Activated CD8-positive, alpha-beta T cell treated with anti-CD3 and anti-CD28 coated beads, Interleukin-2, amount 10 ng/mL, durations not matched to agents 7 days and 5 days (primary cell): Measurements from ENCODE around the gene MED12L. TPM values are rescaled to one million over a fixed set of nuclear protein-coding genes. Genes with fewer than 3 reads are reported as not detected.
A peak's percentile ranks its signal among the peaks of the same experiment; 100 is the strongest.

Experiments
- ATAC-seq: fragments of 150-1000 bp; cut with Tn5 transposase; one replicate; pipeline ENCODE4 v1.10.0; 2021; ENCODE audit warnings: moderate library complexity
- CTCF ChIA-PET: fragments of 350-600 bp; sonication (Branson Sonifier 250); formaldehyde crosslinking; loops from one replicate; lab custom pipeline; 2021; ENCODE audit warnings: antibody characterized with exemption; lab: Charles Lee
- POLR2A ChIA-PET: fragments of 350-600 bp; sonication (Branson Sonifier 250); formaldehyde crosslinking; loops from one replicate; lab custom pipeline; 2021; ENCODE audit warnings: antibody characterized with exemption; lab: Charles Lee
- DNase-seq: peaks from one replicate; pipeline ENCODE4 v3.0.0-alpha.2; 2020
- H3K27ac Mint-ChIP-seq: one replicate; pipeline ENCODE4 v1.8.0; 2021; ENCODE audit warnings: mild to moderate bottlenecking, mixed read lengths
- H3K27me3 Mint-ChIP-seq: one replicate; pipeline ENCODE4 v1.8.0; 2021; ENCODE audit warnings: low read depth, mixed read lengths
- H3K36me3 Mint-ChIP-seq: one replicate; pipeline ENCODE4 v1.8.0; 2021; ENCODE audit warnings: low read depth, mixed read lengths
- H3K4me1 Mint-ChIP-seq: one replicate; pipeline ENCODE4 v1.8.0; 2021; ENCODE audit warnings: low read depth, mixed read lengths
- H3K4me3 Mint-ChIP-seq: one replicate; pipeline ENCODE4 v1.8.0; 2021; ENCODE audit warnings: mild to moderate bottlenecking, mixed read lengths
- H3K9me3 Mint-ChIP-seq: one replicate; pipeline ENCODE4 v1.8.0; 2022; ENCODE audit warnings: mixed read lengths; ENCODE audit not compliant: insufficient read depth
- total RNA-seq, 2 experiments: library from RNA; stranded (reverse); gene quantifications; one replicate each; pipeline ENCODE4 v1.2.3, GENCODE V29; 2021

MED12L gene
- total RNA-seq, 2 experiments from 2014 or later, result 0.76 to 0.79 TPM

- ATAC-seq (no peak), DNase-seq (no peak)
- Mint-ChIP-seq H3K4me1 (no peaks in the 10 kb centered on the region), H3K9me3 (no peaks in the 10 kb centered on the region), H3K27ac (no peak overlapping the region), H3K36me3 (no peaks in the 10 kb centered on the region), H3K27me3 (peaks cover 34% of the 10 kb centered on the region), H3K4me3 (no peak overlapping the region)
- ChIA-PET CTCF (interaction anchor here (1.5 kb wide), 1 partner anchor 71 kb away, joined by 4 read pairs; no protein-coding TSS in a partner anchor), POLR2A (no interaction called here)
Observed at GRCh38 chr3:151299006-151299405, 213.5 kb downstream of the MED12L start.

GRCh38 chr3:151300539-151300938 lies 215.1 kb downstream of the MED12L start:
- Mint-ChIP-seq H3K36me3 (no peaks in the 10 kb centered on the region), H3K4me3 (no peak overlapping the region), H3K27me3 (peaks cover 28% of the 10 kb centered on the region), H3K27ac (no peak overlapping the region), H3K4me1 (peaks cover 7% of the 10 kb centered on the region), H3K9me3 (no peaks in the 10 kb centered on the region)
- ATAC-seq, result no peak
- ChIA-PET POLR2A (no interaction called here), CTCF (interaction anchor here (0.9 to 1.2 kb wide), 2 partner anchors 9 to 12 kb away, joined by 3 read pairs; no protein-coding TSS in a partner anchor)
- no peak for DNase-seq

GRCh38 chr3:151301787-151302186 lies 216.3 kb downstream of the MED12L start:
- no peaks in the 10 kb centered on the region for H3K9me3 Mint-ChIP-seq
- DNase-seq (no peak), ATAC-seq (no peak)
- no peaks in the 10 kb centered on the region for H3K36me3 Mint-ChIP-seq
- peaks cover 24% of the 10 kb centered on the region for H3K27me3 Mint-ChIP-seq
- no peak overlapping the region for H3K4me3 Mint-ChIP-seq
- H3K27ac Mint-ChIP-seq, result no peak overlapping the region
- H3K4me1 Mint-ChIP-seq, result peaks cover 13% of the 10 kb centered on the region
- ChIA-PET CTCF (no interaction called here), POLR2A (no interaction called here)

DNA sequence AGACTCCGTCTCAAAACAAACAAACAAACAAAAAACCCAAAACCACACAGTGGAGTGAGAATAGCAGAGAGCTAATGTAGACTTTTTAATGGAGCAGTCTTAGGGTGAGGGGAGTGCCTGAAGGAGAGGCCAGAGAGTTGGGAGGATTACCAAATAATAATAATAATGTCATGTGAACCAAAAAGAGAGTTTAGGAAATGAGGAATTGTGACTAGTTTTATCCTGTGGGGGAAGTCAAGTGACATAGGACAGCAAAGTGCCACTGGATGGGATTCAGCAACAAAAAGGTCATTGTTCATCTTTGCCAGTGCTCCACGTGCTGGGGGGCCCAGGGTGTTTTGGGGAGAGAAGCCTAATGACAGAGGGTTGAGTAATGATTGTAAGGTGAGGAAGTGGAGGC lies 218.3 kb downstream of the MED12L start:
- ATAC-seq, result no peak
- H3K36me3 Mint-ChIP-seq, result no peaks in the 10 kb centered on the region
- peak overlapping the region; percentile 36 for H3K27ac Mint-ChIP-seq
- H3K4me3 Mint-ChIP-seq, result no peak overlapping the region
- ChIA-PET CTCF (interaction anchor here (4.4 kb wide), 1 partner anchor 24 kb away, joined by 26 read pairs; the partner anchor contains the start of gene P2RY13), POLR2A (no interaction called here)
- DNase-seq, result no peak
- no peaks in the 10 kb centered on the region for H3K9me3 Mint-ChIP-seq
- peaks cover 13% of the 10 kb centered on the region for H3K4me1 Mint-ChIP-seq
- peaks cover 13% of the 10 kb centered on the region for H3K27me3 Mint-ChIP-seq

- CTCF ChIA-PET, result interaction anchor here (1.0 to 4.4 kb wide), 4 partner anchors 22 to 137 kb away, joined by 3 to 26 read pairs (median 4); partner anchors contain the start of gene P2RY13
- Mint-ChIP-seq H3K27ac (no peak overlapping the region), H3K9me3 (no peaks in the 10 kb centered on the region), H3K4me1 (peaks cover 13% of the 10 kb centered on the region), H3K36me3 (no peaks in the 10 kb centered on the region), H3K4me3 (no peak overlapping the region), H3K27me3 (peaks cover 10% of the 10 kb centered on the region)
- POLR2A ChIA-PET, result interaction anchor here (0.6 kb wide), 2 partner anchors 154 to 782 kb away, joined by 3 read pairs; no protein-coding TSS in a partner anchor
- ATAC-seq, result peak; percentile 60
- DNase-seq, result no peak
Observed at GRCh38 chr3:151305060-151305774, 219.8 kb downstream of the MED12L start.

DNA sequence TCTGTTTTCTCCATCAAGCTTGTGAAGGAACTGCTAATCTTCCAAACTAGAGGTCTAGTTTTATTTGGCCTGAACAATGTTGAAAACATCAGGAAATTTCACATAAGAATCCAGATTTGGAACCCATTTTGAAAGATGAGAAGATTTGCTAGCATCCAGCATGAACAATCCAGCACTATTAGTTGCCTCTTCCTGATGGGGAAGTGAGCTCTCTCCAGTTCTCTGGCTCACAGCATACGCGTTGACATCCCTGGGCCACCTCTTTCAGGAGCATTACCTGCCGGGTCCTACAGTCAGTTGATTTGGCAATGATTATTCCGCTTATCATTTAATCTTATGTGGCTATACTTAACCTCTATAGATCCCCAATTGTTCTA lies 220.3 kb downstream of the MED12L start:
- ATAC-seq, result no peak
- Mint-ChIP-seq H3K4me3 (no peak overlapping the region), H3K36me3 (no peaks in the 10 kb centered on the region), H3K27me3 (peaks cover 10% of the 10 kb centered on the region), H3K9me3 (no peaks in the 10 kb centered on the region), H3K4me1 (peaks cover 13% of the 10 kb centered on the region), H3K27ac (no peak overlapping the region)
- POLR2A ChIA-PET, result no interaction called here
- CTCF ChIA-PET, result interaction anchor here (0.6 to 4.4 kb wide), 4 partner anchors 22 to 159 kb away, joined by 3 to 26 read pairs (median 4); partner anchors contain the start of gene P2RY13
- no peak for DNase-seq

- no peak for ATAC-seq
Observed at GRCh38 chr3:151306168-151306810, 220.8 kb downstream of the MED12L start.

DNA sequence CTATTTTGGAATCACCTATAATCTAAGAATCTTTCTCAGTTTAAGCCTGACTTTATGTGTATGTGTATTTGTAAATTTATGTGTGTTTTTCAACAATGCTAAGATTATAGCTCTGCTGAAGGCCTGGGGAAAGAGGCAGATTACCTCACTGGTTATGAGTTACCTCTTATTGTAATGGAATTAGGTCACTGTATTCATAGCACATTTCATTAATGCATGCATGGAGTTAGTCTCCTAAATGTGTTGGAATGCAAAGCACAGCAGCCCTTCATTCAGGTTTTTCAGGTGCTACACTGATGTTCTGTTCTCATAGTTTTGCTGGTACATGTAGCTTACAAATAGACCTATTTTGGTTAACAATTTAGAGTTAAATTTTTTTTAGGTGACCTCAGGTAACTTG lies 221.7 kb downstream of the MED12L start:
- Mint-ChIP-seq H3K4me1 (peaks cover 13% of the 10 kb centered on the region), H3K9me3 (no peaks in the 10 kb centered on the region), H3K36me3 (no peaks in the 10 kb centered on the region), H3K27me3 (peaks cover 6% of the 10 kb centered on the region), H3K4me3 (no peak overlapping the region), H3K27ac (no peak overlapping the region)
- no peak for ATAC-seq
- CTCF ChIA-PET, result interaction anchor here (0.6 to 4.4 kb wide), 5 partner anchors 20 to 139 kb away, joined by 3 to 26 read pairs (median 3); partner anchors contain the start of gene P2RY13
- POLR2A ChIA-PET, result no interaction called here
- no peak for DNase-seq

More at GRCh38 chr3:151306168-151306810, 220.8 kb downstream of the MED12L start:
- DNase-seq, result no peak
- H3K36me3 Mint-ChIP-seq, result no peaks in the 10 kb centered on the region
- ChIA-PET POLR2A (no interaction called here), CTCF (interaction anchor here (0.6 to 4.4 kb wide), 6 partner anchors 21 to 160 kb away, joined by 3 to 26 read pairs (median 3); partner anchors contain the start of gene P2RY13)
- peaks cover 13% of the 10 kb centered on the region for H3K4me1 Mint-ChIP-seq
- H3K9me3 Mint-ChIP-seq, result no peaks in the 10 kb centered on the region
- peaks cover 10% of the 10 kb centered on the region for H3K27me3 Mint-ChIP-seq
- H3K4me3 Mint-ChIP-seq, result no peak overlapping the region
- H3K27ac Mint-ChIP-seq, result no peak overlapping the region

DNA sequence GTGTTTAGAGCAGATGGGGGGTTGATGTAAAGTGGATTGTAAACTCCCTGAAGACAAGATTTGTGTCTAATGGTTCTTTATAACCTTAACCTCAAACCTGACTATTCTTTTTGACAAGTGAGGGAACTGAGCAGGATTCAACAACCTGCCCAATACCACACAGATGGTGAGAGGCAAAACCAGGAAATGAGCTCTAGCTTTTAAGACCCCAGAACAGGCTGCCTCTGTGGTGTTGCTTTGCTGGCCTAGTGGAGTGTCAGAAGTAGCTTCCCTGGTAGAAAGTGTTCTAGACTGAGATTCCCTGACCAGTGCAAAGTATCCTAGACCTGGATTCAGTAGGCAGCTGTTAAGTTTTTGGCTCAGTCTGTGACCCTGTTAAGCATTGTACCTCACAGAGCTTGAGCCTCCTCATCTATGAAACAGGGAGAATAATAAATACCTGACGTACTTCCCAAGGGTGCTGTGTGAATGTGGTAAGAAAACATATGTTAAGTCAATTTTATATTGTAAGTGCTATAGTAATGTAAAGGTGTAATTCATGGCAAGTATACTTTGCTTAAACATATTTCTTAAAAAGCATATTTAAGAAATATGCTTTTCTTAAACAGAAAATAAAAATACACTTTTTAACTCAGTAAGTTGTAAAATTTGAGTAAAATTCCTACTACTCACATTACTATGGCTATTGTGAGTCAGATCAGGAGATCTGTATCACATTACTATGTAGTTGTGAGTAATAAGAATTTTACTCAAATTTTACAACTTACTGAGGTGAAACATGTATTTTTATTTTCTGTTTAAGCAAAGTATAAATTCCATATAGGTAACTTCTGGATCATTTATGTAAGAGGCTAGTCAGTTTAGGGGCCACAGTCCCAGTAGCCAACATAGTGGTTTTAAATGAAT lies 222.4 kb downstream of the MED12L start:
- Mint-ChIP-seq H3K27ac (no peak overlapping the region), H3K4me1 (peaks cover 13% of the 10 kb centered on the region), H3K27me3 (peaks cover 3% of the 10 kb centered on the region), H3K36me3 (no peaks in the 10 kb centered on the region), H3K4me3 (no peak overlapping the region), H3K9me3 (no peaks in the 10 kb centered on the region)
- CTCF ChIA-PET, result interaction anchor here (0.6 to 4.4 kb wide), 3 partner anchors 20 to 139 kb away, joined by 3 to 26 read pairs (median 3); partner anchors contain the start of gene P2RY13
- no peak for ATAC-seq
- POLR2A ChIA-PET, result no interaction called here
- no peak for DNase-seq

DNA sequence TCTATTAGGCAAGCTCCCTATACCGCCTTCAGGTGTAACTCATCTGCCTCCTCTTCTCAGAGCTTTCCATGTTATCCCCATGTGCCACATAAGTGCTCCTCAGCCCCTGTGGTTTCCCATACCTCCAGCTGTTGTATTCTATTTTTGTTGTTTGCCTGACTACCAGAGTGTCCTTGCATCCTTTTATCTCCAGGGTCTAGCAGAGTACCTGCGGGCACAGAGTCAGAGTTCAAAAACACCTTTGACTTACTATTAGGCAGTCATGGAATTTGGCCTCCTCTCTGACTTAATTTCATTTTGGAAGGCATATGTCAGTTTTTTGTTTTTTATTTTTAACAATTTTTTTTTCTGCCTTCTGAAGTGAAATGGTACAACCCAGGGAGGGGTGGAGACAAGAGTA lies 224.1 kb downstream of the MED12L start:
- CTCF ChIA-PET, result interaction anchor here (1.1 to 1.5 kb wide), 2 partner anchors 9 to 19 kb away, joined by 3 to 4 read pairs; no protein-coding TSS in a partner anchor
- Mint-ChIP-seq H3K4me3 (no peak overlapping the region), H3K27me3 (no peaks in the 10 kb centered on the region), H3K4me1 (peaks cover 13% of the 10 kb centered on the region), H3K27ac (no peak overlapping the region), H3K36me3 (no peaks in the 10 kb centered on the region), H3K9me3 (no peaks in the 10 kb centered on the region)
- DNase-seq, result no peak
- POLR2A ChIA-PET, result no interaction called here
- ATAC-seq, result no peak

- Mint-ChIP-seq H3K4me1 (peaks cover 5% of the 10 kb centered on the region), H3K27ac (no peak overlapping the region), H3K9me3 (no peaks in the 10 kb centered on the region), H3K27me3 (no peaks in the 10 kb centered on the region), H3K36me3 (no peaks in the 10 kb centered on the region), H3K4me3 (no peak overlapping the region)
- POLR2A ChIA-PET, result no interaction called here
- ATAC-seq (no peak), DNase-seq (no peak)
- CTCF ChIA-PET, result no interaction called here
Observed at GRCh38 chr3:151312972-151313371, 227.5 kb downstream of the MED12L start.
